HUES64 (cell line): ENCODE measurements around the gene DSN1.

Source experiments
- H3K27ac ChIP-seq: 2 replicates; pipeline ENCODE4 v1.7.0; 2013; ENCODE audit warnings: low read depth, low read length, inconsistent platforms
- H3K27me3 ChIP-seq: 2 replicates; pipeline ENCODE4 v1.6.1; 2013; ENCODE audit warnings: mild to moderate bottlenecking, low read length; ENCODE audit not compliant: insufficient read depth
- H3K36me3 ChIP-seq: 2 replicates; pipeline ENCODE4 v1.6.1; 2013; ENCODE audit warnings: mild to moderate bottlenecking, low read length; ENCODE audit not compliant: insufficient read depth
- H3K4me1 ChIP-seq: 2 replicates; pipeline ENCODE4 v1.6.1; 2013; ENCODE audit warnings: mild to moderate bottlenecking, low read length, moderate library complexity; ENCODE audit not compliant: insufficient read depth
- H3K4me3 ChIP-seq: 2 replicates; pipeline ENCODE4 v1.5.1; 2013; ENCODE audit warnings: mild to moderate bottlenecking, low read length, moderate library complexity
- H3K9ac ChIP-seq: 2 replicates; pipeline ENCODE4 v1.6.1; 2013; ENCODE audit warnings: mild to moderate bottlenecking, low read depth, low read length
- H3K9me3 ChIP-seq: 2 replicates; pipeline ENCODE4 v1.6.1; 2013; ENCODE audit warnings: low read depth, low read length; ENCODE audit not compliant: insufficient read depth
- whole genome bisulfite sequencing: fragments of 150-250, 120-280 bp; methylation state at CpG from one replicate; pipeline ENCODE4 v1.1.7; 2013; ENCODE audit warnings: missing lambda C conversion rate; 5-methylcytosine and 5-hydroxymethylcytosine counted together

DSN1 gene

DNA sequence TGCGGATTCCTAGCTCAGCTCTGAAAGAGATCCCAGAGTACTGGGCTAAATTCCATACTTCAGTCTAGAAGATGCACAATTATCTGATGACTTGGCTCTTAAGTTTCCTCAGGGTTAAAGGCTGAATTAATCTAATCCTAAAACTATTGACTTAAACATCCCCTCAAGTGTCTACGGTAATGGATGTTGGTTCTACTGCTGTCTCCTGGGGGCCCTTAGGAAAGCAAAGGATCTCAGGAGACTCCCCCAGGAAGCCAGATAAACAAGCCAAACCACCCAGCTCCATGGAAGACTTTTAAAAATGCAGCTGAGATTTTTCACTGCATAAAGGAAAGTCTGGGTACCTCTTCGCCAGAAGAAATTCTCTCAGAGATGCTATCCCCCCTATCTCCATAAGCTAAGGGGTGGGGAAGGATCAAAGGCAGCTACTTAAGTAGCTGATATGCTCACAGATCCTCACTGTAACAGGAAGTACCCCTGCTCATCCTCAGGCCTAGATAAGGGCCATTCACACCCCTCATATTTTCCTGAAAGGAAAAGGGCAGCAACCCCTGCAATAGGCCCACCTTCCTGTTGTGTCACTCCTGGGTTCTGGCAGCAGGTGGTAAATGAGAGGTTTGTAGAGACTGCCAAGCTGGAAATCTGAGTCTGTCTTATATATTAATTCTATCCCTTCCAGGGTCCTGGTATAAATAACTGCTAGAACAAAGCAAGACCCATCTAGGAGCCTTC is 36.9 kb downstream of the DSN1 start:
- no peaks in the 10 kb centered on the region for H3K36me3 ChIP-seq
- H3K9ac ChIP-seq = no peak overlapping the region
- WGBS = 80% methylated on average over 3 of the region's 3 CpGs
- peaks cover 16% of the 10 kb centered on the region; the same call in 1 of the 2 replicates for H3K4me1 ChIP-seq
- no peak overlapping the region for H3K4me3 ChIP-seq
- no peaks in the 10 kb centered on the region for H3K27me3 ChIP-seq
- no peaks in the 10 kb centered on the region for H3K9me3 ChIP-seq
- H3K27ac ChIP-seq = no peak overlapping the region

DNA sequence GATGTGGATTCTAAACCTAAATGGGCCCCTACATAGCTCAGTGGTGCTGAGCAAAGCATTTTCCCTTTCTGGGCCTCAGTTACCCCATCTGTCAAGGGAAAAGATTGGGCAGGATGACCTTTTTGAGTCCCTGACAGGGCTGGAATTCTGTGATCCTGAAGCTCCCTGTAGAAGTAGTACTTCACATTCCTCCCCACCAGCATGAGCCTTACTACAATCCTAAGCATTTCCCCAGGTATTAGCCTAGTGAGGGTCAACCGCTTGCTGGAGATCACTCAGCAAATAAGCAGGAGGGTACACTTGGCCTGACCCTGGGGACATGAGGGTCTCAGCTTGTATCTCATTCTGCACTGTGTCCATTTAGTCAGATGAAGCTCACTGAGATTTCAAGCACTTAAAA is 41.1 kb downstream of the DSN1 start:
- H3K4me1 ChIP-seq = peaks cover 20% of the 10 kb centered on the region; the same call in 1 of the 2 replicates
- H3K27ac ChIP-seq = no peak overlapping the region
- WGBS = 95% methylated on average over 1 of the region's 1 CpG
- no peak overlapping the region for H3K4me3 ChIP-seq
- no peaks in the 10 kb centered on the region for H3K9me3 ChIP-seq
- no peaks in the 10 kb centered on the region for H3K27me3 ChIP-seq
- no peak overlapping the region for H3K9ac ChIP-seq
- no peaks in the 10 kb centered on the region for H3K36me3 ChIP-seq

DNA sequence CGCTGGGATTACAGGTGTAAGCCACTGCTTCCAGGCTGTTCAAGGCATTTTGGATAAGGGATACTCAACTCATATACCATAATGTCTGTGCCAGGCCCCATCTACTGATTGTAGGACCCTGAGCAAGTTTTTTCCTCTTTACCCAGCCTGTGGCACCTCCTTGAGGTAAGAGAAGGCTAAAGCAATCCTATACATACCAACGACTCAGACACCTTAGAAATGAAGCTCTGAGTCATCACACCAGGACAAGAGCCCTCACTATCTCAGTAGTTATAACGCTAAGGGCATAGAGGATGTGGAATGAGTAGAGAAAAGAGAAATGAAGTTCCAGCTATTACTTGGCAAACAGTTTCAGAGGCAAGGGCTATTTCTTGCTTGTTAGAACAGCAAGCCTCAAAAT is 44.6 kb downstream of the DSN1 start:
- WGBS = 65% methylated on average over 3 of the region's 3 CpGs
- Histone ChIP-seq H3K9me3 (no peaks in the 10 kb centered on the region), H3K27me3 (no peaks in the 10 kb centered on the region), H3K36me3 (no peaks in the 10 kb centered on the region), H3K4me3 (no peak overlapping the region), H3K9ac (no peak overlapping the region), H3K27ac (no peak overlapping the region), H3K4me1 (0 out of 2 replicates have a peak, but pooled peaks cover 7% of the 10 kb centered on the region)

DNA sequence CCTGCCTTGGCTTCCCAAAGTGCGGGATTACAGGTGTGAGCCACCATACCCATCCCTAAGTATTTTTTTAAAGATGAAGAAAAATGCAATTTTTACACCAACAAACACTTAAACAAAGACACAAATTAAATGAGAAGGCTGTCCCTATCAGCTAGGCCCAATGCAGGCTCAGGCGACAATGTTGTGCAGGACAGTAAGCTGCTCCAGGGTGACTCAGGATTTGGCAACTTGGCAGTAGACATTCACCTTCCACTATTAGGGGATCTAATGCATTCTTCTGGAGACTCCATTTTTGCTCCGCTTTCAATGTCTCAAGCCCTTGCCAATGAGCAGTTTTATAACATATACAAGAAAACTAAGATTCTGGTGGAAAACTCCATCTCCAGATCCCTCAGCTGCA is 47.4 kb downstream of the DSN1 start:
- H3K27ac ChIP-seq = no peak overlapping the region
- 0 out of 2 replicates have a peak, but pooled peaks cover 4% of the 10 kb centered on the region for H3K4me1 ChIP-seq
- H3K9ac ChIP-seq = no peak overlapping the region
- H3K4me3 ChIP-seq = no peak overlapping the region
- 94% methylated on average over 3 of the region's 3 CpGs for WGBS
- no peaks in the 10 kb centered on the region for H3K27me3 ChIP-seq
- H3K36me3 ChIP-seq = no peaks in the 10 kb centered on the region
- no peaks in the 10 kb centered on the region for H3K9me3 ChIP-seq

DNA sequence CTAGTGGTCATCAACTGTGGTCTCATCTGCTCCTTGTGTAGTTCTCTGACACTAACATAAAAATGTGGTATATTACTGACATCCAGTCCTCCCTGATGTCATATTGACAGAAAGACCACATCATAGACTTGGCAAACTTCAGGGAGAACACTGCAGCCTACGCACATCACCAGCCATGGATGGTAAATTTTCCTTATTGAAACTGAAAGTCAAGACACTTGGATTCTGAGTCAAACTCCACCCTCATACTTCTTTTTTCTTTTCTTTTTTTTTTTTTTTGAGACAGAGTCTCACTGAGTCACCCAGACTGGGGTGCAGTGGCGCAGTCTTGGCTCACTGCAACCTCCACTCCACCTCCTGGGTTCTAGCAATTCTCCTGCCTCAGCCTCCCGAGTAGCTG is 53.1 kb downstream of the DSN1 start:
- Histone ChIP-seq H3K9ac (no peak overlapping the region), H3K9me3 (no peaks in the 10 kb centered on the region), H3K27ac (no peak overlapping the region), H3K27me3 (no peaks in the 10 kb centered on the region), H3K36me3 (no peaks in the 10 kb centered on the region), H3K4me1 (no peaks in the 10 kb centered on the region), H3K4me3 (no peak overlapping the region)
- 98% methylated on average over 2 of the region's 3 CpGs for WGBS

DNA sequence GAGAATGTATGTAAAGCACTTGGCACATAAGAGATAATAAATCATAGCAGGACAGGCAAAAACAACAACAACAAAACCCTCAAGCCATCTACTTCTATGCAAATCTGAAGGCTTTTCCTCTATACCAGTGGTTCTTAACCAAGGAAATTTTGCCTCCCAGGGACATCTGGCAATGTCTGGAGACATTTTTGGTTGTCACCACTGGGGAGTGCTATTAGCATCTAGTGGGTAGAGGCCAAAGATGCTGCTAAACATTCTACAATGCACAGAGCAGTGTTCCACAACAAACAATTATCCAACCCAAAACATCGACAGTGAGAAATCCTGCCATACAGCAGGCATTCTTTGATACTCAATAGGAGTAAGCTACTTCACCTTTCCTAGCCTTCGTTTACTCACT is 55.9 kb downstream of the DSN1 start:
- no peak overlapping the region for H3K27ac ChIP-seq
- H3K9ac ChIP-seq = no peak overlapping the region
- no peaks in the 10 kb centered on the region for H3K9me3 ChIP-seq
- no peak overlapping the region for H3K4me3 ChIP-seq
- H3K4me1 ChIP-seq = no peaks in the 10 kb centered on the region
- WGBS = 94% methylated on average over 1 of the region's 2 CpGs
- no peaks in the 10 kb centered on the region for H3K36me3 ChIP-seq
- H3K27me3 ChIP-seq = no peaks in the 10 kb centered on the region

DNA sequence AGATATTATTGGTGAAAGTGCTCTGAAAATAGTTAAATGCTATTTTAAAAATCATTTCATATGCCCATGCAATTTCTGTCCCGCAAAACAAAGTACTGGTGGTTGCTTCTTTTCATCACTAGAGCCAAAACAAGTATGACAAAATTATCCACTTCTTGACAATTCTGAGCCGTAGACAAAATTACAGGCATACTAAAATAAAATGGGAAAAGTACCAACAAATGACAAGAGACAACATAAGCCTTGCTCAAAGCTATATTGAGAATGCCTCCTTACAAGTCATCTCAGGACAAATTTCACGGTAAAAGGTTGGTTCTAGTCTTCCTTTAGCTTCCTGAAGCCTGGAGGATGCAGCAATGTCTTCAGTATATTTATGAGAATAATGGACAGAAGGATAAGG is 56.5 kb downstream of the DSN1 start:
- Histone ChIP-seq H3K4me1 (no peaks in the 10 kb centered on the region), H3K9ac (no peak overlapping the region), H3K36me3 (no peaks in the 10 kb centered on the region), H3K4me3 (no peak overlapping the region), H3K9me3 (no peaks in the 10 kb centered on the region), H3K27ac (no peak overlapping the region), H3K27me3 (no peaks in the 10 kb centered on the region)
- 95% methylated on average over 3 of the region's 3 CpGs for WGBS

DNA sequence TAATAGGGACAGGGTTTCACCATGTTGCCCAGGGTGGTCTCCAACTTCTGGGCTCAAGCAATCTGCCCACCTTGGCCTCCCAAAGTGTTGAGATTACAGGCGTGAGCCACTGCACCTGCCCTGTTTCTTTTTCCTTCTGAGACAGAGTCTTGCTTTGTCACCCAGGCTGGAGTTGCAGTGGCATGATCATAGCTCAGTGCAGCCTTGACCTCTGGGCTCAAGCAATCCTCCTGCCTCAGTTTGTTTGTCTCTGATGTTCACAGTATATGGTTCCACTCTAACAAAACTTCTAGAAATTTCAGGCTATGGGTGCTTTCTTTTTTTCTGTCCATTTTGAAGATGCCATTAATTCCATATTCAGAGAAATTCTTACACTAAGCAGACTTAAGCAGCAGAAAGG is 60.8 kb downstream of the DSN1 start:
- Histone ChIP-seq H3K9me3 (no peaks in the 10 kb centered on the region), H3K27ac (no peak overlapping the region), H3K9ac (no peak overlapping the region), H3K27me3 (no peaks in the 10 kb centered on the region), H3K36me3 (no peaks in the 10 kb centered on the region), H3K4me1 (no peaks in the 10 kb centered on the region), H3K4me3 (no peak overlapping the region)
- 96% methylated on average over 1 of the region's 1 CpG for WGBS

DNA sequence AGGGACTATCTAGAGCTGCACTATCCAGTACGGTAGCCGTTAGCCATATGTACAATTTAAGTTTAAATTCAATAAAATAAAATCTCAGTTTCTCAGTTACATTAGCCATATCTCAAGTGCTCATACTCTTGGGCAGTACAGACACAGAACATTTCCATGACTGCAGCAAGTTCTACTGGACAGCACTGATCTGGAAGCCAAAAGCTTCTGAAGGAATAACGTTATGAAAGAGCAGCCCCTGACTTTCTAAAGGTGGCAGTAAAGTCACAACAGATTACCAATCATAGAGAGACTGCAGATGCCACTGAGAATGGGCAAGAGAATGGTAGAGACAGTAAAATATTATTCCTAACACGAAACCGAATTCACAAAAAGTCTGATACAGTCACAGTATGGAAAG is 64.4 kb downstream of the DSN1 start:
- H3K9me3 ChIP-seq = no peaks in the 10 kb centered on the region
- no peaks in the 10 kb centered on the region for H3K36me3 ChIP-seq
- H3K4me1 ChIP-seq = no peaks in the 10 kb centered on the region
- no peaks in the 10 kb centered on the region for H3K27me3 ChIP-seq
- no peak overlapping the region for H3K27ac ChIP-seq
- H3K9ac ChIP-seq = no peak overlapping the region
- no peak overlapping the region for H3K4me3 ChIP-seq
- WGBS = 97% methylated on average over 5 of the region's 5 CpGs

DNA sequence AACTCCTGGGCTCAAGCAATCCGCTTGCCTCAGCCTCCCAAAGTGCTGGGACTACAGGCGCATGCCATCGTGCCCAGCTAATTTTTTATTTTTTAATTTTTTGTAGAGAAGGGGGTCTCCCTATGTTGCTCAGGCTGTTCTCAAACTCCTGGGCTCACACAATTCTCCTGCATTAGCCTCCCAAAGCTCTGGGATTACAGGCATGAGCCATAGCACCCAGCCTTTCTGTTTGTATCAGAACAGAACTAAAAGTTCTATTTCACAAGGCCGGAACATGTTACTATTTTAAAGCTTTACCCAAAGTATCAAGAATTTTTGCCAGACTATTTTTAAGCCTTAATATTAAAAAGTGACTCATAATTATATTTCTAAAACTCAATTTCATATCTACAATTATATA is 70.0 kb downstream of the DSN1 start:
- Histone ChIP-seq H3K36me3 (no peaks in the 10 kb centered on the region), H3K9ac (no peak overlapping the region), H3K27me3 (no peaks in the 10 kb centered on the region), H3K4me1 (peaks cover 11% of the 10 kb centered on the region), H3K4me3 (no peak overlapping the region), H3K9me3 (no peaks in the 10 kb centered on the region), H3K27ac (no peak overlapping the region)
- 96% methylated on average over 4 of the region's 4 CpGs for WGBS
